GM18858 (cell line): ENCODE results near the gene KRT1.

Experiments used
- ATAC-seq: cut with Tn5 transposase; IDR thresholded peaks from one replicate; pipeline ENCODE4 v1.9.1; 2021; ENCODE audit not compliant: unreplicated experiment

KRT1 gene

DNA sequence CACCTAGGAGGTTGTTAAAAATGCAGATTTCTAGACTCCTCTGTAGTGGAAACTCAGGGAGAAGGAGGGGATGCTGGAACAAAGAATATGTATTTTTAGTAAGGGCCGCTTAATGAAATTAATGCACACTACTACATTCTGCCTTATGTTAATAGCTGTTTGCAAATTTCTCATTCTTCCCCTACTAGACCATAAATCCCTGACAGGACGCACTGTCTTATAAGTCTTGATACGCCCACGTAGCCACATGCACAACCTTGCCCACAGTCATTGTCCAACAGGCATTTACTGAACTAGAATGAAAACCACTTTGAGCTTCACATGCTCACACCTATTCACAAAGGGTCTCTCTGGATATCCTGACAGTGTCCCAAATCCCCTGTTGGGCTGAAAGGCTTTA lies 38.7 kb downstream of the KRT1 start:
- ATAC-seq, result no peak

DNA sequence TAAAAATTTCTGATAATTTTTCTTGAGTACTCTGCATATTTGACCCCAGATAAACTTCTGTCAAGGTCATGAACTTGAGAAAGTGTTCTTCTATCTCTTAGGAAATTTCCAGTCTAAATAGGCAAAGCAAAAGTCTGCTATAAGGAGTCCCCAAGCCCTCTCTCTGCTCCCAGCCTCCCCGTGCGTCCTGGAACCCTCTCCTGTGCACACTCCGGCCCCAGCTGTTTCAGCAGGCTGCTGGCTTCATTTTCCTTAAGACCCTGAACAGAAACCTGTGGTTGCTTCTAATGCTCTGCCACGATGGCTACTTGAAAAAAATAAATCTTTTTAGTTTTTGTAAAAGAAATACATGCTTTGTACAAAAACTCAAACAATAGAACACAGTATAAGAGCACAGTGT lies 42.9 kb downstream of the KRT1 start:
- ATAC-seq, result no peak

DNA sequence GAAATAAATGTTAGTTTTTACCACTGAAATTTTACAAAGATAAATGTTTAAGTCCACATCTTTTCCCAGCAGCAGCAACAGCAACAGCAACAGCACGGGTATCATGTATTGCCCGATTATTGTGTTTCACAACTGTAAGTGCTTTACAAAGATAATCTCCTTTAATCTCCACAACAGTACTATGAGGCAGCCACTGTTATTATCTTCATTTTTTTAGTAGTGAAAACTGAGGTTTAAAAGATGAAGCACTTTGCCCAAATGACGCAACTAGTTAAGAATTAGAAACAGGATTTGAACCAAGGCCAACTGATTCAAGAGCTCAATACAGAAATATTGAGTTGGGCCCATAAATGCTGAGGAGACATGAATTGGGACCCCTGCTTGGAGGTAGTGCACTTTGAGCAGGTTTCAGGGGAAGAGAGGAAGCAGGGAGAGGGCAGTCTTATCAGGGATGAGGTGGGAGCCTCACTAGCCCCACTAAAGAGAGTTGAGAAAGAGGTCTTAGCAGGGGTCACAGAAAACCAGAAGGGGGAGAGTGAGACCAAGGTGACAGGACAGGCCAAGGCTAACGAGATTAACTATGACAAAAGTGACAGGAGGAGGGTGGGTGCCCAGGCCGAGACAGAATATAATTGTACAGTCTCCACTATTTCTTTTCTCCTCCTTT lies 43.5 kb downstream of the KRT1 start:
- ATAC-seq, result no peak

DNA sequence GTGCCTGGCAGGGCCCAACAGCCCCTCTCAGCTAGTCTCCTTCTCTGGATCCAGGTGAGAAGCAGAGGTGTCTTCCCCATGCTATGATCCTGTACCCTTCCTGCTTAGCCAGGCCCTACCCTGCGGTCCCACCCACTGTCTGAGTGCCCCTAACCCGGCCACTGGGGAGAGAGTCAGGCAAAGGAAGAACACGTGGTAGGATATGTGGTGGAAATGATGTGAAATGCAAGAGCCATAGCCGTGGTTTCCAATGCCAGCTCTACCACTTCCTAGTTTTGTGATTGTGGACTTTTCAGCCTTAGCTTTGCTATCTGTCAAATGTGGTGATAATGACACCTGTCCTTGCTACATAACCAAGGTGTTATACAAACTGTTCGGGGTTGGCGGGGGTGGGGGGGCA lies 44.0 kb downstream of the KRT1 start:
- no peak for ATAC-seq

DNA sequence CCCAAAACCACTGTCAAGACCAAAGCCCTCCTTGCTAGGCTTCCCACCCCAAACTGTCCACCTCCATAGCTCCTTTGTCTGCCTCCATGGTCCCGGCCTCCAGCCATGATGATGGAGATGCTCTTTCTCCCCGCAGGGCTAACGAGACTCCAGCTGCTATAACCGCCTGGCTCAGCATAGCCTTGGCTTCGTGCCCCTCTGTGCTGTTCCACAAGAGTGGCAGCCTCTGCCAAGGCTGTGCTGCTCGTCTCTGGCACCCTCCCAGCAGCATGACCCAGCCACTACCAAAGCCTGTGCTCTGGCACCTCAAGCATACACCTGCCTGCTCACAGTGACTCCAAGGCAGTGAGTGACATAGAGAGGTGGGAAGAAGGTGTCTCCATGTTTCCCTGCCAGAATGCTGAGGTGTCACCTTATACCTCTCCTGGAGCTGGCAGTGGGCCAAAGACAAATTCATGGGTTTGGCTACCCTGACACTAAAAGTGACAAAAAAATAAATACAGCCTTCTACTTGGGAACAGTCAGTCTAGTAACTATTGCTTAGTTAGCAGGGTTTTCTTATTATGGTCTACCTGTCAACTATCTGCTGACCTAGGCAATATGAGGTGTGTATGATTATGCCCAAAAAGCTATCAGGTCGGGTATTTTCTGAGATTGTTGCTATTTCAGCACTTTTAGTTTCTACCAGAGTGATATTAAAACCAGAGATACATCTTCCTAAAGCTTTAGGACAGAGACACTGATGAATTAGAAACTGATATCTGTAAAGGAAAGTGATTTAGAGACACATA lies 45.7 kb downstream of the KRT1 start:
- no peak for ATAC-seq

DNA sequence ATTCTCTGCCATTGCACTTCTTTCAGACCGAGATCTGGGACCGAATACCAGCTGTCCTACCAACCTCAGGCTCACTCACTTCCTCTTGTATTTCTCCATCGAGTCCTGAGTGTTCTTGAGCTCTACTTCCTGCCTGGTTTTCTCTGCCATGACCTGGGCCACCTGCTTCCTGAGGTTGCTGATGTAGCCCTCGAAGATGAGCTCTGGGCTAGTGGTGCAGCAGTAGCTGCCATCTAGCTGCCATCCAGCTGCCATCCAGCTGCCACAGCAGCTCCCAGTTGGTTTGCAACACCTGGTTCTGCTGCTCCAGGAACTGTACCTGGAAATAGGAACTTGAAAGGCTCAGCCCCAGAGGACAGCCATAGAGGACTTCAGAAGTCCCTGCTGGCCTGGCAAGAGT lies 46.8 kb downstream of the KRT1 start:
- no peak for ATAC-seq

DNA sequence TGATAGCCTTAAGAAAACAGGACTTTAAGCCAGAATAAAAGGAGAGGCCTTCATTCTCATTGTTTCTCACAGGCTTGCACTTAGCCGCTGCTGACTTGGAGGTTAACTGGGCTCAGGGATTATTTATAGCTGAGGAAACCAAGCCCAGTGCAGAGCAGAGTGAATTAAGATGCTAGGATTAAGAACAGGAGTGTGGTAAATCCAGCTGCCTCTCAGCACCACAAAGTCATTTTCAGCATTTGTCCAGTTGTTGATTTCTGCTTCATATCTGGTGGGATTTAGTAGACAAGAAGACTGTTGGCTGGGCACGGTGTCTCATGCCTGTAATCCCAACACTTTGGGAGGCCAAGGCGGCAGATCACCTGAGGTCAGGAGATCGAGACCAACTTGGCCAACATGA lies 47.6 kb downstream of the KRT1 start:
- ATAC-seq, result no peak

DNA sequence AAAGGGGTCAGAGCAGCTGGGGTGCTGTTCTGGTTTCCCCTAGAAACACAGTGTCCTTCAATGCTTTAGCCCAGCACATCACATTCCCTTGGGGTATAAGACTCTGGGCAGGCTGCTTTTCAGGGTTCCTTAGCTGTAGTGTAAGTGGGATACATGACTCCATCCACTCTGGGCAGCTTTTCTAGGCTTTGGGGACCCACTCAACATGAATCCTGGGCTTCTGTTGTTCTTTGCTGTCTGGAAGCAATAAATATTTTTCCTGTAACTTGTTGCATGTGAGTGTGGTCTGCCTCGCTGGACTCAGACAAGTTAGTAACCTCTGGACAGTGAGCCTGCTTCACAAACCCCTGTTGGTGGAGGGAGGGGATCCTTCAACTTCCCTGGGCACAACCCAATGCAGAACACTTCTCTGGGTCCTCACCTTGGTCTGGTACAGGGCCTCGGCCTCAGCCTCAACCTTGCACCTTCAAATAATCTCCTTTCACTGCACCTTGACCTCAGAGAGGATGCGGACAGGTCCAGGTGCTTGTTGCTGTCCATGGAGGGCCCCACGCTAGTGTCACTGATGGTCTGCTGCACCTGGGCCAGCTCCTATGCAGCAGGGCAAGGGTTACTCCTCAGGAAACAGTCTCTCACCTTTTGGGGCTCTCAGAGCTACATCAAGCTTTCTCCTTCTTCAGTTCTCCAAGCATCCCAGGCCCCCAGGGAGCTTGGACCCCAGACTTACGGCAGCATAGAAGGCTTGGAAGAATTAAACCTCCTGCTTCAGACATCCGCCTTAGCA lies 48.3 kb downstream of the KRT1 start:
- no peak for ATAC-seq

DNA sequence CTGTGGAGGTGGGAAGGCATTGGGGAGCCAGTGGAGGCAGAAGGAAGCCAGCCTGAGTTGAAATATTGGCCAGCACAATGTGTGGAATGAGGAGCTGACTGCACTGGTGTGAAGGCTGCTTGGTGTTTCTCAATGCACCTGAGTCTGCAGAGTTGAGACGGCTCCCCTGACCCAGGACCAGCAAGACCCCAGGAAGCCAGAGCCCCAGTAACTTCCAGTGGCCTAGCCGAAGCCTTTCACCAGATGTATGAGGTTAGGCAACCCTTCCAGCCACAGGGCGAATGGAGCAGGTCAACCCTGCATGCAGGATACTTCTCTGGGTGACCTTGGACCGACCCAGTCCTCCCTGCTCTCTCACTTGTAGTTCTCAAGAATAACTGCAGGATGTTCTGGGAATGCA lies 48.9 kb downstream of the KRT1 start:
- ATAC-seq, result no peak

DNA sequence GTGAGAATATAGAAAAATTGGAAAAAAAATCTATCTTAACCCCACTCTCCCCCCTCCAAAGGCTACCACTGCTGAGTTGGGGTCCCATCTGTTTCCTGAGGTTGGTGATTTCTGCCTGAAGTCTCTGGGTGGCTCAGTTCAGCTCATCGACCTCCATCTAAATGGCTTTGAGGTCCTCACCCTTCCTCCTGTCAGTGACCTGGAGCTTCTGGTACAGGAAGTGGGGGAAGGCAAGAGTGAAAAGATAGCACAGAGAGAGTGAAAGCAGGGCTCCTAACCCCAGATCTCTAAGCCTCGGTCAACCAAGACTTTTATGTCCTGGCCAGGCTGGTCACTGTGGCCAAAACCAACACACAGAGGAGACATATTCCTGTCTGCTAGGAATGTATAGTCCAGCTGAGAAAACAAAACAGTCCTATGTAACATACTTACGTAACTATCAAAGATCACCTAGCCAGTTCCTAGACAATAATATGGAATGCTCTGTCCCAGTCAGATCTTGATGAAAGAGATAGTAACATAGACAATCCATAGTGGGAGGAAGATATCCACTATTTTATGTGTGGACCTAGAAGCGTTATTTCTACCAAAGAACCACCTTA lies 49.5 kb downstream of the KRT1 start:
- no peak for ATAC-seq

DNA sequence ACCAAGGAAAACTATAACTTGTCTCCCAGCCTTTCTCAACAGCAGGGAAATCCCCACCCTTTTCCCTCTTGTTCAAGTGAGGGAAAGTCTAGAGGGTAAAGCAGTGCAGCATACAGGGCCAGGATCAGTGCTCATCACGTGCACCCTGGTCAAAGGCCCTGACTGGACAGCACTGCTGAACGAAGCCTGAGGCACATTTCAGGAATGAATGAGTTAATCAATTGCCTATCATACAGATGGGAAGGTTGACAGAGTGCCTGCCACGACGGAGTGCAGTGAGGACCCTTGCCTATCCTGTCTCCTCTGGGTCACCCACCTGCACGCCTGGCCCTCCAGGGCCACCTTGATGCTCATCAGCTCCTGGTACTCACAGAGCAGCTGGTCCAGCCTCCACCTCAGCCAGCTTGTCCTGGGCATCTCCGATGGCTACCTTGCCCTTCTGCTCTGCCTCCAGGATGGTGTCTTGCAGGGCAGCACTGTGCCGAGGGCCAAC lies 50.2 kb downstream of the KRT1 start:
- ATAC-seq, result no peak

DNA sequence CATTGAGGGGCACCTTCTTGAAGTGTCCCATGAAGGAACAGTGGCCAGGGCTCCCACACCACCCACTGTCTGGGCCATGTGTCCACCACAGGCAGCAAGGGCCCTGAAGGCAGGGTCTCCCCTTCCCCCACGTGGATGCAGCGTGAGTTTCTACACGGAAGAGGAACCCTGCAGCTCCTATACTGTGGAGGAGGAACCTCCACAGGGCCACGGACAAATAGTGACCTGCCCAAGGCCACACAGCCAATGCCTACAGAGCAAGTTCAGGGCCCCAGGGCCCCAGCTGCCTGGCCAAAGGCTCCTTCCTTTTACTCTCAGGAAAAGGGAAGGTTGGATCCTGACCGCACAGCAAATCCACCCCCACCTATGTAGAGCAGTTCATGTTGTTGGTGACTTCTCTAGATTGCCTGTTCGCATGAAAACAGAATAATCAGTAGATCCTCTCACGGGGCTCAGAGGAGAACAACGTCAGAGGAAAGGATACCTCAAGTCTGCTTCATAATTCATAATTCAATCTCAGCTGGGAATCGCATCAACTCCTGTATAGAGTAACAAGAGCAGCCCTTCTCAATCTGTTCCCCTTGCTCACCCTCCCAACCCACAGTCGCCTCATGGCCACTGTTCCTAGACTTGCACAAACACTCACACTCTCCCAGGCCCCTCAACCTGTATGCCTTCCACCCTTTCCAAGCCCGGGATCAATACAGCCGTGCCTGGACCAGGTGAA lies 50.8 kb downstream of the KRT1 start:
- no peak for ATAC-seq

DNA sequence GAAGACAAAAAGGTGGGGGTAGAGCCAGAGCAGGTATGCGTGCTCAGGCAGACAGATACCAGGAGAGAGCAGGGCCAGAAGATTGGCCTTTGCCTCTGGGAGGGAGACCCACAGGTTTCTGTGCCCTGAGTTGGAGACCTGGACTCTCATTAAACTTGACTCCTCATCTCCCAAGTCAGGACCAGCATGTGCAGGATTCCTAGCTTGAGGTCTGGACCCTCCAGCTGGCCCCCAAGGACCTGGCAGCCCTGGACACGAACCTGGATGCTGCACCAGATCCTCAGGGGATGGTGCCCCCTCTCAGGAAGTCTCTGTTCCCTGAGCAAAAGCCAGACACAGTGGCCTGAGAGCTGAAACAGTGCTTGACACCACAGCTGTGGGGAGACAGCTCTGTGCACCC lies 51.4 kb downstream of the KRT1 start:
- ATAC-seq, result no peak

DNA sequence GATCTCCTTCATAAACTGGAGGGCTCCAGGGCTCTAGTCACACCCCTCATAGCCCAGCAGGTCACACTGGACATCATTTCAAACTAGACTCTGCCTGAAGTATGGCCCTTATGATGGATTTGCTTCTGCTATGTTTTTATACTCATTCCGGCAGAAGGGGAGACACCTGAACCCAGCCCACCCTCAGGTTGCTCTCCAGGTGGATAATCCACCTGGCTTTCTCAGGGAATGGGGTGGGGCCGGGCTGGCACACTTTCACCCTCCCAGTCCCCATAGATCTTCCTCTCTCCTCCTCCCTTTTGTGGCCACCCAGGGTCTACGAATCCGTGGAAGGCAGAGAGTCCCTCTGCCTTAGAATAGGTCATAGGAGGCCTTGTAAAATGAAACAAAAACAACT lies 52.1 kb downstream of the KRT1 start:
- ATAC-seq, result no peak

DNA sequence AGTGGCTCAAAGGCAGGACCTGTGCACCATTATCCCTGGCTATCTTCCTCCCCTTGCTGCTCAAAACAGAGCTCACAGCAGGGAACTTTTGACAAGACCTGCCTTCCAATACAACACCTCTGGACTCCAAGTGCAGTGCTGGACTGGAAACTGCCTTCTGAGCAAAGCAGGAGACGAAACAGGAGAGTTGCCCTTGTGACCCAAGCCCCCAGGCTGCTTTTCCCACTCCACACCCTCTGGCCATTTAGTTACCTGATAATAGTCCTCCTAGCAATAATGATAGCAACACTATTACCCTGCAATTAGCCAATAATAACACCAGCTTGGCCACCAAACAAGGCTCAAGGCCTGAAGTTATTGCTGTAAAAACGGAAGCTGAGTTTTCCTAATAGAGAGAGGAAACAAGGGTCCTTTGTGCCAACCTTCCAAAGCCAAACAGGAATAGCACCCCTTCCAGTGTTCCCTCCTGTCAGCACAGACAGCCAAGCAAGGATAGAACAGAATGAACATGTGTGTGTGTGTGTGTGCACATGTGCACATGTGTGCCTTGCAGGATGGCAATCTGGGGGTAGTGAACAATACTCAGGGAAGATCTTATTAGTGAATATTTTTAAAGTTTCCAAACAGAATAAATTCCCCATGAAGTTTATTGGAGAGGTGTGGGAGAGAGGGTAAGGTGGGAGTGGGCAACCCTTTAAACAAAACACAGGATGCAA lies 52.7 kb downstream of the KRT1 start:
- no peak for ATAC-seq
